Measurements from ENCODE around the gene MSN. TPM values are rescaled to one million over a fixed set of nuclear protein-coding genes. Genes with fewer than 3 reads are reported as not detected.

The MSN gene
- total and polyA plus RNA-seq, 7 donors: 31.4 to 133 (median 75.2) TPM

GRCh38 chrX:65686236-65686635, 18.8 kb downstream of the MSN start:
- no peaks in the 10 kb centered on the region for H3K9me3 ChIP-seq
- ATAC-seq (no peak), DNase-seq (no peak)
- no peaks in the 10 kb centered on the region for H3K36me3 ChIP-seq (ENCODE audit: insufficient read depth in 1 of 2, low read depth in 1 of 2)
- intact Hi-C loops (cut with DNase I): no loop called here
- peaks cover 36% of the 10 kb centered on the region for H3K4me1 ChIP-seq
- TF ChIP-seq, protein P1, sequence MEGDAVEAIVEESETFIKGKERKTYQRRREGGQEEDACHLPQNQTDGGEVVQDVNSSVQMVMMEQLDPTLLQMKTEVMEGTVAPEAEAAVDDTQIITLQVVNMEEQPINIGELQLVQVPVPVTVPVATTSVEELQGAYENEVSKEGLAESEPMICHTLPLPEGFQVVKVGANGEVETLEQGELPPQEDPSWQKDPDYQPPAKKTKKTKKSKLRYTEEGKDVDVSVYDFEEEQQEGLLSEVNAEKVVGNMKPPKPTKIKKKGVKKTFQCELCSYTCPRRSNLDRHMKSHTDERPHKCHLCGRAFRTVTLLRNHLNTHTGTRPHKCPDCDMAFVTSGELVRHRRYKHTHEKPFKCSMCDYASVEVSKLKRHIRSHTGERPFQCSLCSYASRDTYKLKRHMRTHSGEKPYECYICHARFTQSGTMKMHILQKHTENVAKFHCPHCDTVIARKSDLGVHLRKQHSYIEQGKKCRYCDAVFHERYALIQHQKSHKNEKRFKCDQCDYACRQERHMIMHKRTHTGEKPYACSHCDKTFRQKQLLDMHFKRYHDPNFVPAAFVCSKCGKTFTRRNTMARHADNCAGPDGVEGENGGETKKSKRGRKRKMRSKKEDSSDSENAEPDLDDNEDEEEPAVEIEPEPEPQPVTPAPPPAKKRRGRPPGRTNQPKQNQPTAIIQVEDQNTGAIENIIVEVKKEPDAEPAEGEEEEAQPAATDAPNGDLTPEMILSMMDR (IDR thresholded peaks at IDR 0.05): no peak
- no peak overlapping the region for H3K27ac ChIP-seq
- no peaks in the 10 kb centered on the region for H3K27me3 ChIP-seq (ENCODE audit: insufficient read depth in 3 of 3, low read length in 2 of 3)
- H3K4me3 ChIP-seq: no peak overlapping the region

DNA sequence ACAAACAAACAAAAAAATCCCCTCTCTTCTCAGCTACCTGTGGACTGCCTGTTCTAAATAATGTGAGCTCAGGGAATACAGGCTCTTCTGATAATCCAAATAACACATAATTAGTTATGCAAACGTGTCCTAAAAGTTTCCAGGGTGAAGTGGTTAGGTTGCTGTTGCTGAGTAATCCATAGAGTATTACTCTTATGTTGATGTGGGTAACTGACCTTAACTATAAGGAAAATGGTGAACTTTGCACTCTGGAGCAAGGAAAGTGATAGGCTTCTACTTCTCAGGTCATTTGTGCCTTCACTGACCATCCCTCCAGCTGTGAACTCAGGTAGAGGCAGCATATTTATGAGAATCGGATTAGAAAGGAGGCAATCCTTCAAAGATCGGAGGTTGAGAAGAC, 19.9 kb downstream of the MSN start:
- H3K36me3 ChIP-seq (ENCODE audit: insufficient read depth in 1 of 2, low read depth in 1 of 2): no peaks in the 10 kb centered on the region
- TF ChIP-seq, protein P1 (IDR thresholded peaks at IDR 0.05): no peak
- no peak overlapping the region for H3K4me3 ChIP-seq
- no peaks in the 10 kb centered on the region for H3K9me3 ChIP-seq
- no peak overlapping the region for H3K27ac ChIP-seq
- DNase-seq (no peak), ATAC-seq (no peak)
- H3K4me1 ChIP-seq: peaks cover 42% of the 10 kb centered on the region
- intact Hi-C loops (cut with DNase I): no loop called here
- 75 to 80% (median 78%) methylated on average over 3 of the region's 3 CpGs for WGBS, 3 donors
- H3K27me3 ChIP-seq (ENCODE audit: insufficient read depth in 3 of 3, low read length in 2 of 3): no peaks in the 10 kb centered on the region

DNA sequence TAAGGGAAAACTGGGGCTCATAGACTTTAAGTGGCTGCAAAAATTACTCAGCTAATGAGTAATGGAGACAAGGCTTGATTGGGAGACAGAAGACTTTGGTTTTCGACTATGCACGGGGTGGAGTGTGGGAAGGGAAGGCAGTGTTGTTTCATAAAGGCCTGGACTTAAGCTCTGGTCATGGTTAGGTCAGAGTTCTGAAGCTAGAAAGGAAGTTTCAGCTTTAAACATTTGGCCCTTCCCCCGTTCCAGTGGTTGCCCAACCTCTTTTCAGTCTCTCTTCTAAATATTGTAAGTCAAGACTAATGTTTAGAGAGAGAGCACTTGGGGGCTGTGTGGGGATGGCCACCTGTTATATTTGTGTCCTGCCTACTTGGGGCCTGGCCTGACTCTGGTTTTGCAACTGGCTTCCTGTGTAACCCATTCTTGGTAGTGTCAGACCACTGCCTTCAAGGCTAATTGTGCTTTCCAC, 21.0 kb downstream of the MSN start:
- DNase-seq: no peak
- H3K27me3 ChIP-seq (ENCODE audit: insufficient read depth in 3 of 3, low read length in 2 of 3): no peaks in the 10 kb centered on the region
- 25 to 62% (median 39%) methylated on average over 3 of the region's 3 CpGs for WGBS, 3 donors
- H3K4me1 ChIP-seq: peaks cover 42% of the 10 kb centered on the region
- TF ChIP-seq, protein P1 (IDR thresholded peaks at IDR 0.05): no peak
- intact Hi-C loops (cut with DNase I): no loop called here
- H3K4me3 ChIP-seq: no peak overlapping the region
- H3K27ac ChIP-seq: peak overlapping the region; percentile 80
- peak in 2 of 4 donors; percentile 34 to 54 for ATAC-seq
- H3K36me3 ChIP-seq (ENCODE audit: insufficient read depth in 1 of 2, low read depth in 1 of 2): no peaks in the 10 kb centered on the region
- H3K9me3 ChIP-seq: no peaks in the 10 kb centered on the region

DNA sequence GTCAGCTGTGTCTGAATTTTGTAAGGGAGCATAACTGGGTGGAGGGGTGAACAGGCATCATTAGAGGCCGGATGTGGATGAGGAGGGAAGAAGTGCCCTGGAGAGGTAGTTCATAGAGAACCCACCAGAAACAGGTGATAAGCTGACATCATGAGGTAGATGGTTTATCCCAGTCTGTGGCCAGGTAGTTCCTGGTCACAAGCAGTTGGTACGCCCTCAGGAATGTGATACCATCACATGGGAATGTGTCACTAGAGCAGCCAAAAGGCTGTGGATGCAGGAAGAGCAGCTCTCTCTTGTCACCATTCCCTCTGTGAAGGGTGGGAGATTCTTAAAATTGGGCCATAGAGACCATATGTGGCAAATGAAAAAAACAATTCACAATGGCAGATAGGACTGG, 21.9 kb downstream of the MSN start:
- ATAC-seq: peak; percentile 29 to 61 (median 46)
- Histone ChIP-seq H3K9me3 (no peaks in the 10 kb centered on the region), H3K36me3 (ENCODE audit: insufficient read depth in 1 of 2, low read depth in 1 of 2) (no peaks in the 10 kb centered on the region), H3K4me3 (no peak overlapping the region), H3K27ac (peak overlapping the region; percentile 80), H3K4me1 (peaks cover 42% of the 10 kb centered on the region), H3K27me3 (ENCODE audit: insufficient read depth in 3 of 3, low read length in 2 of 3) (no peaks in the 10 kb centered on the region)
- DNase-seq: no peak
- TF ChIP-seq, protein P1 (IDR thresholded peaks at IDR 0.05): no peak
- WGBS, 3 donors: 45 to 73% (median 73%) methylated on average over 2 of the region's 2 CpGs
- intact Hi-C loops (cut with DNase I): no loop called here
